ENCODE measurements around the gene C13orf46. TPM values are rescaled to one million over a fixed set of nuclear protein-coding genes. Genes with fewer than 3 reads are reported as not detected.

C13orf46 gene
- total and polyA plus RNA-seq, 2 of the 8 experiments (the other 6 are each of a cell fraction or from before 2014, with no cell fraction given): 0.23 to 0.28 TPM

DNA sequence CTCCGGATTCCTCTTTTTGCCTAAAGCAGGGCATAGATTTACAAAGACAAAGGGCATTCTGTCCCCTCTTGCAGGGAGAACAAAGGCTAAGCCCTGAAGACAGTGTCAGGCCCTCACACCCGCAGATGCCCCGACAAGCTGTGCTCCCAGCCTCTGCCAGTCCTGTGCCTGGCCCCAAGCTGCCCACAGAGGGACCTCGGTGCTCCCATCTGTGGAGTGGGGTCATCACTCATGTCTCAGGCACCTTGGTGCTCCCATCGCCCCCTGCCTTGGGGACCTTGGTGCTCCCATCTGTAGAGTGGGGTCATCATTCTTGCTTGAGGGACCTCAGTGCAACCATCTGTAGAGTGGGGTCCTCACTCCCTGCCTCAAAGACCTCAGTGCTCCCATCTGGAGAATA, 24.3 kb downstream of the C13orf46 start:
- no peak overlapping the region for H3K56ac ChIP-seq (replicated peaks; ENCODE audit: insufficient read length, low read depth, low read length)
- no peak overlapping the region for H4K5ac ChIP-seq (ENCODE audit: insufficient read length, low read depth, low read length)
- H3K4me3 ChIP-seq (ENCODE audit: extremely low read depth in 1 of 4, insufficient read depth in 2 of 4, low read depth in 3 of 4, low read length in 4 of 4): no peak overlapping the region
- H3K4me2 ChIP-seq (ENCODE audit: insufficient read depth in 1 of 2, low read depth in 2 of 2, low read length in 2 of 2): no peak overlapping the region
- no peak overlapping the region for H4K8ac ChIP-seq (ENCODE audit: extremely low read depth, insufficient read depth, low read length)
- H3K4ac ChIP-seq (replicated peaks; ENCODE audit: insufficient read length, low read depth, low read length): no peak overlapping the region
- DNase-seq (ENCODE audit: low read depth in 1 of 2, low spot score in 2 of 2): no peak
- WGBS, 2 experiments (ENCODE audit: extremely low coverage in 1 of 2, insufficient coverage in 1 of 2, insufficient read length in 1 of 2, insufficient replicate concordance in 2 of 2, low coverage in 1 of 2, low lambda C conversion rate in 2 of 2, missing lambda C conversion rate in 1 of 2): 91% methylated on average over 4 of the region's 5 CpGs; no CpG with 5 or more reads in 1 of the 2 experiments
- no peak overlapping the region for H3K27ac ChIP-seq (ENCODE audit: low read depth, low read length)
- no peaks in the 10 kb centered on the region for H3K36me3 ChIP-seq (ENCODE audit: control insufficient read depth in 2 of 4, insufficient read depth in 4 of 4, low read length in 3 of 4)
- H3K18ac ChIP-seq (ENCODE audit: extremely low read depth, low read length): no peak overlapping the region
- H4K20me1 ChIP-seq (replicated peaks in 1 of 2; ENCODE audit: control insufficient read depth in 1 of 2, insufficient read depth in 2 of 2, low read length in 2 of 2): no peaks in the 10 kb centered on the region
- no peak overlapping the region for H2AK5ac ChIP-seq (ENCODE audit: low read depth, low read length)
- no peak overlapping the region for H3K14ac ChIP-seq (ENCODE audit: insufficient read length)
- H3K9ac ChIP-seq (replicated peaks in 1 of 4; ENCODE audit: extremely low read depth in 1 of 4, low read depth in 3 of 4, low read length in 3 of 4): no peak overlapping the region
- H3K23ac ChIP-seq (ENCODE audit: insufficient read length): no peak overlapping the region
- POLR2A ChIA-PET (ENCODE audit: partially characterized antibody): interaction anchor here (1.5 kb wide), 1 partner anchor 273 kb away, joined by 3 read pairs; no protein-coding TSS in a partner anchor
- H3K27me3 ChIP-seq (replicated peaks in 1 of 4; ENCODE audit: control insufficient read depth in 3 of 4, extremely low read depth in 1 of 4, insufficient read depth in 3 of 4, low read length in 3 of 4): no peaks in the 10 kb centered on the region
- no peak overlapping the region for H2BK12ac ChIP-seq (ENCODE audit: low read depth, low read length)
- TF ChIP-seq SP4 (IDR thresholded peaks at IDR 0.05; ENCODE audit: low read length) (no peak), TAF7 (optimal IDR thresholded peaks at IDR 0.05; ENCODE audit: borderline replicate concordance, low read depth, low read length) (no peak), RAD21 (IDR thresholded peaks at IDR 0.05 in 1 of 2, conservative IDR thresholded peaks at IDR 0.05 in 1 of 2; ENCODE audit: low read depth in 2 of 2, low read length in 2 of 2) (no peak), ASH2L (IDR thresholded peaks at IDR 0.05; ENCODE audit: low read length) (no peak), ZNF274 (IDR thresholded peaks at IDR 0.05; ENCODE audit: borderline replicate concordance, extremely low read depth, low read length) (no peak), PHF8 (conservative IDR thresholded peaks at IDR 0.05; ENCODE audit: low read depth, low read length) (no peak), SUZ12 (IDR thresholded peaks at IDR 0.05; ENCODE audit: low read length) (no peak), CBX8 (IDR thresholded peaks at IDR 0.05; ENCODE audit: borderline replicate concordance, low read depth, low read length) (no peak)
- H2AFZ ChIP-seq (ENCODE audit: low read length): no peak overlapping the region
- no peak overlapping the region for H2BK5ac ChIP-seq (ENCODE audit: low read depth, low read length)
- no peak overlapping the region for H2BK15ac ChIP-seq (ENCODE audit: low read length)
- CTCF ChIA-PET (ENCODE audit: partially characterized antibody): interaction anchor here (3.3 kb wide), 1 partner anchor 12 kb away, joined by 13 read pairs; no protein-coding TSS in a partner anchor
- H3K4me1 ChIP-seq (replicated peaks in 1 of 4; ENCODE audit: control insufficient read depth in 3 of 4, insufficient read depth in 4 of 4, low read length in 3 of 4): peaks cover 0 to 2% (median 0%) of the 10 kb centered on the region in 4 experiments; a peak in 1 of 7 replicates
- H3K23me2 ChIP-seq (ENCODE audit: low read depth, low read length): no peaks in the 10 kb centered on the region
- peaks cover 0 to 3% of the 10 kb centered on the region in 2 experiments; a peak in 1 of 4 replicates for H3K9me3 ChIP-seq (ENCODE audit: insufficient read depth in 2 of 2, low read depth in 1 of 2, low read length in 1 of 2)
- H4K91ac ChIP-seq (replicated peaks; ENCODE audit: insufficient read length, low read length): no peak overlapping the region
- H3K79me2 ChIP-seq (ENCODE audit: control insufficient read depth in 1 of 2, insufficient read depth in 2 of 2, low read length in 2 of 2): no peaks in the 10 kb centered on the region
- no peaks in the 10 kb centered on the region; the same call in 1 of the 2 replicates for H3K79me1 ChIP-seq (ENCODE audit: low read depth, low read length)
- FAIRE-seq: no peak
- no peak overlapping the region for H2BK20ac ChIP-seq (ENCODE audit: low read length)
- no peak overlapping the region for H2BK120ac ChIP-seq (replicated peaks; ENCODE audit: low read depth, low read length)

Measured in H1 (cell line).